T-helper 2 cell (primary cell): ENCODE measurements around the gene CEP295NL.
"Not testable (repeated sequence)": the region's sequence is repeated elsewhere in the genome, so short reads cannot be mapped to it uniquely, and the experiment has no call there.

Experiments
- DNase-seq, 5 experiments: peaks; one replicate each; pipeline versions ENCODE4 v3.0.0 to v3.0.0-alpha.2; 2012 to 2022

The CEP295NL gene

DNA sequence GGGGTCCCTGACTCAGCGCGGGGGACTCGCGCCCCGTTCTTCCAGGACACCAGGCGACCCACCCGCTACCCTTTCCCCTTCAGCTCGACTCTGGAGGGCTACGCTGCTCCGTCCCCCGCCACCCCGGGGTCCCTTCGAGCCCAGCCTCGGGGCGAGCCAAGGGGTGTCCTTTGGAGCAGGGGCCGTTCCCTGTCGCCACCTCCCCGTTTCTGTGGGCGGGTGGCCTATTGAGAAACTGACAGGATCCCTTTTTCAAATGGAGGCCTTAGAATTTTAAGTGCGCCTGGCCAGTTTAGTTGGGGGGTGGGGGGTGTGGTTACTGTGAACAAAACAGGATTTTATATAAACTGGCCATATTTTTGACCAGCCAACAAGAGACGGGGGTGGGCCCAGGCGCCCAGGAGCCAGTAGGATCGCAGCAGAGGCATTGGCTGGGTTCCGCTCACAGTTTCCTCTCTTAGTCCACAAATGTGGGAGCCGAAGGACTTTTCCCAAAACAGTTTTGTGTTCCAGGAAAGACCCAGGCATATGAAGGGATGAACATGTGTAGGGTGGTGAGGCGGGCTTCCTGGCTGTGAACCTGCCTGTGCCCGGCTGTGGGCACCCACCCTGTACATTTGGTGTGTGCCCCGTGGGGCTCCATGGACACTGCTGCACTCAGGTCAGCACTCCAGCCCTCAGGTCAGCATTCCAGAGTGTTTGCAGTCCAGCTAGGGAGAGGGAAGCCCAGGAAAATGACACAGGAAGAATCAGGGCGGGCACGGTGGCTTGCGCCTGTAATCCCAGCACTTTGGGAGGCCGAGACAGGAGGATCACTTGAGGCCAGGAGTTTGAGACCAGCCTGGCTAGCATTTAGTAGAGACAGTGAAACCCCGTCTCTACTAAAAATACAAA lies 22.9 kb upstream of the CEP295NL start:
- DNase-seq, result no peak

- DNase-seq, result peak; percentile 11 to 74 (median 46)
Measured at GRCh38 chr17:78925234-78925633, 22.2 kb upstream of the CEP295NL start, which contains the start of gene TIMP2. TSS of gene TIMP2 (minus strand) at chr17:78925387. CDS start at chr17:78925088, 299 bp downstream.

DNA sequence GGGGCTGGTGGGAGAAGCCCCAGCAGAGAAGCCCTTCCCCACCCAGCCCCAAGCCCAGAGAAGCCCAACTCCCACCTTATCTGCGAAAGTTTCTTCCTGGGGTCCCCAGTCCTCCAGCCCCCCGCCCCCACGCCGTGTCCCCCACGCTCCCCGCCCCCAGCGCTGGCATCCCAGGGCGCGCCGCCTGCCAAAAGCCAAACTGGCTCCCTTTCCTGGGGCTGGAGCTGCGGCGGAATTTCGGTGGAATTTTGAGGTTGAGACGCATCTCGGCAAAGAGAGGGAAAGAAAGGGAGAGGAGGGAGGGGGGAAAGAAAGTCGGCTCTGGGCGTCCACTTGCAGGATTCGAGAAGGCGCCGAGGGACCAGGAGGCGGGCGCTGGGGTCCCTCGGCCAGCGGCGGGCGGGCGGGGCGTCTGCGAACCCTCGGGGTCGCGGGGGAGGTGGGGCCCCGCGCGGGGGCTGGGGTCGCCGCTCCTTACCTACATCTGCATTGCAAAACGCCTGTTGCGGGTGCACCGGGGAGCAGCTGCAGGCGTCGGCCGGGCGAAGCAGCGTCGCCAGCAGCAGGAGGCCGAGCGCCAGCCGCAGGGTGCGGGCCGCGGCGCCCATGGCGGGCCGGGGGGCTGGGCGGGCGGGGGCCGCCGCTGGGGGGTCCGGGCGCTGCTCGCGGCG lies 21.6 kb upstream of the CEP295NL start:
- DNase-seq, result peak in 1 of 5 experiments; percentile 20

DNA sequence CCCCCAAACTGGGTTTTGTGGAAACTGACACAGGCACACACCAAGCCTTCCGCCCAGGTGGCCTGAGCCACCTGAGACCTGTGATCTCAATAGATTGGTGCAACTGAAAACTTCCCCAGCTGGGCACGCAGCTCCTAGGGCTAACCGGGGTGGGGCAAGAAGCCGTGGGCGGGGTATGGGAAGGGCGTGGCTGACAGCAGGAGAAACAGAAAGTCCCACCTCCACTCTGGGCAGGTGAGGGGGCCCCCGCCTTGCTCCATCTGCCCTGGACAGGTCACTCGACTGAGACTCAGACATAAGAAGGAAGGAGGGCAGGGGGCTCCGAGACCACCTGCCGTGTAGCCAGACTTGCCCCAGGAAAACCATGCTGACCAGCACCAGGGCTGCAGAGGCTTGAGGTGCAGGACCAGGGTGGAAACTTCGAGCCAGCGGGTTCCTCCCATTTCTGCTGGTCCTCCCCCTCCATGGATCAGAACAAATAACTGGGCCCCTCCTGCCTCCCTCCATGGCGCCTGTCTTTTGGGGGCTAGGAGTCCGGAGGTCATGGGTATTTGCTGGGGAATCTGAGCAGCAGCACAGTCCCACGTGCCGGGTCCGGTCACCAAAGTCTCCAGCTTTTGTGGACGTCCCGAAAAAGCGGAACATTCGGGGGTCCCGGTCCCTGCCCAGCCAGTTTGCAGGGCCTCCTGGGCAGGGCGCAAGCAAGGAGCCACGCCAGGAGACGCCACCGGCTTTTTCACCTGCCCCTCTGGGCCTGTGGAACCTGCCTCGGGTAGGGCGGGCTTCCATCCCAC lies 20.9 kb upstream of the CEP295NL start:
- DNase-seq, result peak in 4 of 5 experiments; percentile 7 to 45 (median 34)

DNA sequence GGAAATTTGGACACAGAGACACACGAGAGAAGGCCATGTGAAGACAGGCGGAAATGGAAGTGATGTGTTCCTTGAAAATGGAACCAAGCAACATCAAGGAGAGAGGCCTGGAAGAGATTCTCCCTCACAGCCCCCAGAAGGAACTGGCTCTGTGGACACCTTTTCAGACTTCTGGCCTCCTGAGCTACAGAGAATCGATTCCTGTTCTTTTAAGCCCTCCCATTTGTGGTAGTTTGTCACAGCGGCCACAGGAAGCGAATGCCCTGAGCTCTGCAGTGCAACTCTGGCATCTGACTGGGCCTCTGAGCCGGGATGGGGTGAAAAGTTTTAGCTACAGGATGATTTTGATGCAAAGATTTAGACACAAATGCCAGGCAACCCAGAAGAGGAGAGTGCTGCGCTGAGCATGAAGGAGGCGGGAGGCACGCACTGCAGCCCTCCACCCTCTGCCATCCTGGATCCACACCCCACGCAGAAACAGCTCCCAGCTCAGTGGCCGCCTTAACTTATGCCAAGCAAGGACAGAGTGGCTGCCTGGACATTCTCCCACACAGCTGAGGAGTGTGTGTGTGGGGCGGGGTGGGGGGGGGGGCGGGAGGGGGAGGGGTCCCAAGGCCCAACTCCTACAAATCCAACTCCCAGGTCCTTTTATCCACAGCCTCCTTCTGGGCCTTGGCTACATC lies 20.0 kb upstream of the CEP295NL start:
- no peak for DNase-seq

DNA sequence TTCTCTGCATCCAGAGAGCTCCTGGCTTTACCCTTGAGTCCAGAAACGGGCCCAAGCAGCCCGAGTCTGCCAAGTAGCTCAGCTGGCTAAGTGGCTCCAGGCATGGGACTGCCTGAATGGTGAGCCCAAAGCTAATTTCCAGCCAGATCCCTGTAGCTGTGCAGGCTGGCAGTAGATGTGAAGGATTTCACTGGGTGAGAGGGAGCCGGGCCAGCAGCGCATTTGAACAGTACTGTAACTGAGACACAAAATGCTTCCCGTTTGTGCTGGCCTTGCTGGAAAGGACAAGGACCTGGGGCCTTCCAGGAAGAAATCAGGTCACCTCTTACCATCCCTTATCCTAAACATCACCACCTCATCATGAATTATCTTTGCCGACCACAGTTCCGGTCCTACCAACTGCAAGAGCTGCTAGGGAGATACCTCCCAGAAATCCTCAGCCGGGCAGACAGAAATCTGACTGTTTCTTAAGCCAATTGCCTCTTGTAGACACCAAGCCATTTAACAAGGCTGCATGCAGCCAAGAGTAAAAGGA lies 18.5 kb upstream of the CEP295NL start:
- no peak for DNase-seq

DNA sequence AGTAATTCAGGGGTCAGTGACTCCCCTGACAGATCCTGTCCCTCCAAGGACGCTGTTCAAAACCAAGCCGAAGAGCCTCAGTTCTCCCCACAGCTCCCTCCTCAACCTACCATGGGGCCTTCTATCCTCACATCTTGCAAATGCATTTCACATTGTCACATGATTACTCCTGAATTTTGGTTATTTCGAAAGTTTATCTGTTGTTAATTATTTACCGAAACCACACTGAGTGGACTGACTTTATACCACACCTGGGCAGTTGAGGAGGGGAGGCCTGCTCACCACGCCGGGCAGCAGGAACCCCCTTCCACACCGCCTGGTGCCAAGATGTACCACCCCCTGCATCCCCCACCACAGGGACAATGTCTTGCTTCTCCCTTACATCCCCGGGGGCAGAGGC lies 17.5 kb upstream of the CEP295NL start:
- DNase-seq, result no peak

- no peak for DNase-seq
Measured at GRCh38 chr17:78919861-78920450, 17.0 kb upstream of the CEP295NL start.

DNA sequence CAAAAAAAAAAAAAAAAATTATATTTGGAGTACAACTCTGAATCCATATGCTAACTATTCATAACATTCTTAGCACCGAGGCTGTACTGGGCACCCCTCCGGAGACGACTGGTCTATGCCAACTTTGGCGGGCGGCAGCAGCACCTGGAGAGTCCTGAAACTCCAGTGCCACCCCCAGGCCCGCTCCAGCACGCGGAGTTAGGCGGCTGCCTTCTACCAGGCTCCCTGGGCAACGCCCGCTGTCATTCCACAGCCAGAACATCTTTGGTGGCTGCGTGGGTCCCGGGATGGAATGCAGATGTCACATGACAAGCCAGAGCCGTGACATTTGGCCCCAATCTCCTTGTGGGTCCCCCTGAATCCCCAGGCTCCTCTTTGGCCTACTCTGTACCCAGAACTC lies 16.0 kb upstream of the CEP295NL start:
- no peak for DNase-seq

- DNase-seq, result no peak
Measured at GRCh38 chr17:78917451-78918275, 14.7 kb upstream of the CEP295NL start.

DNA sequence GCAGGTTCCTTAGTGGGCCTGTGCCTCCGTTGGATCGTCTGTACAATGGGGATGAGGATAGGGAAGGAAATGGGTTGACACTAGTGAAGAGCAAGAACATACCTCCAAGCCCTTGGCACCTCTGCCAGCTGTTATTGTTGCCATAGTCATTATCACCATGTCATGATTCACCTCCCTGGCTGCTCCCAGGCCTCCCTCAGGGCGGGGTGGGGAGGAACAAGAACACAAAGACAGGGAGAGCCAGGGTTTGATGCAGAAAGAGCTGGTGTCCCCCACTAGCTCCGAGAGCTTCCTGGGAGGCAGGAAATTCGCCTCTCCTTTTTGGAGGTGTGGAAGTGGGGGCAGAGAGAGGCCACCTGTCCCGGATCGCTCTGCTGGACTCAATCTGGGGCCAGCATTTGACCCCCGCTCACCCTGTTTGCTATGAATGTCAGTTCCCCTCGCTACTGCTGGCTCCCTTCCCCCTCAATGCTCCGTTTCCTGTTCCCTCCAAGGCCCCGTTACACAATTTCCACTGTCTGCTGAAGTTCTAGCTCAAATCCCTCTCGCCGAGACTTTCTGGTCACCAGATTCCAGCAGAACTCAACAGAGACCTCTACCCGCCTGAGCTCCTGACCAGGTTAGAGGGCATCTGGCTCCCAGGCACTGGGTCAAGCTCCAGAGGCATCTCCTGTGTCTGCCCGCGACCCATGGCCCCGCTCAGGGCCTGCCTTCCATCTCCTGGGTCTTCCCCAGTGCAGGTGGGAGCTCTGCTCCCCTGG lies 13.1 kb upstream of the CEP295NL start:
- DNase-seq, result no peak

GRCh38 chr17:78913115-78913514 lies 10.1 kb upstream of the CEP295NL start:
- no peak for DNase-seq

- no peak for DNase-seq
Measured at GRCh38 chr17:78912082-78912481, 9.1 kb upstream of the CEP295NL start.

GRCh38 chr17:78911543-78911942 lies 8.5 kb upstream of the CEP295NL start:
- not testable (repeated sequence) for DNase-seq

- DNase-seq, result no peak
Measured at GRCh38 chr17:78910497-78911284, 7.7 kb upstream of the CEP295NL start.

- no peak for DNase-seq
Measured at GRCh38 chr17:78908426-78908825, 5.4 kb upstream of the CEP295NL start.

GRCh38 chr17:78905541-78905940 lies 2.5 kb upstream of the CEP295NL start:
- no peak for DNase-seq

- DNase-seq, result no peak
Measured at GRCh38 chr17:78905116-78905515, 2.1 kb upstream of the CEP295NL start.

- no peak for DNase-seq
Measured at GRCh38 chr17:78904371-78904770, 1.4 kb upstream of the CEP295NL start.
